Activated T-helper 2 cell treated with anti-CD3 and anti-CD28 coated beads, Interferon-gamma antibody, Interleukin-2, Interleukin-4, amounts not matched to agents 10 μg/mL and 5 μg/mL and 100 μg/mL, durations not matched to agents 14 hours and 24 hours and 36 hours (primary cell): ENCODE results near the gene MAP2K7. TPM values are rescaled to one million over a fixed set of nuclear protein-coding genes. Genes with fewer than 3 reads are reported as not detected.

Experiments used
- DNase-seq: peaks from one replicate; pipeline ENCODE4 v3.0.0; 2021; ENCODE audit warnings: low spot score
- H3K27ac Mint-ChIP-seq: one replicate; pipeline ENCODE4 v1.8.0; 2021; ENCODE audit warnings: mixed read lengths
- H3K27me3 Mint-ChIP-seq: one replicate; pipeline ENCODE4 v1.8.0; 2021; ENCODE audit warnings: low read depth, mixed read lengths
- H3K36me3 Mint-ChIP-seq: one replicate; pipeline ENCODE4 v1.8.0; 2021; ENCODE audit warnings: low read depth, mixed read lengths
- H3K4me1 Mint-ChIP-seq: one replicate; pipeline ENCODE4 v1.8.0; 2021; ENCODE audit warnings: low read depth, mixed read lengths
- H3K4me3 Mint-ChIP-seq: one replicate; pipeline ENCODE4 v1.8.0; 2021; ENCODE audit warnings: low read depth, mild to moderate bottlenecking, moderate library complexity, mixed read lengths
- H3K9me3 Mint-ChIP-seq: one replicate; pipeline ENCODE4 v1.8.0; 2021; ENCODE audit warnings: mixed read lengths
- intact Hi-C: fragments of 100-400 bp; cut with micrococcal nuclease; formaldehyde crosslinking; loops from one replicate; pipeline ENCODE4 v1.15.1; 2023
- total RNA-seq: library from RNA; stranded (reverse); gene quantifications from 2 replicates; pipeline ENCODE4 v1.2.3, GENCODE V29; 2022

MAP2K7 gene
- total RNA-seq, 1 donor from 2014 or later: 44.6 TPM

GRCh38 chr19:7930765-7931164 lies 27.1 kb downstream of the MAP2K7 start:
- Mint-ChIP-seq H3K9me3 (no peaks in the 10 kb centered on the region), H3K27ac (no peak overlapping the region), H3K36me3 (peaks cover 41% of the 10 kb centered on the region), H3K27me3 (no peaks in the 10 kb centered on the region), H3K4me3 (no peak overlapping the region), H3K4me1 (peaks cover 11% of the 10 kb centered on the region)
- no peak for DNase-seq
- intact Hi-C loops: no loop called here

GRCh38 chr19:7931221-7932061 lies 27.8 kb downstream of the MAP2K7 start:
- H3K9me3 Mint-ChIP-seq: no peaks in the 10 kb centered on the region
- H3K27me3 Mint-ChIP-seq: no peaks in the 10 kb centered on the region
- intact Hi-C loops: no loop called here
- H3K27ac Mint-ChIP-seq: no peak overlapping the region
- no peak overlapping the region for H3K4me3 Mint-ChIP-seq
- H3K4me1 Mint-ChIP-seq: peaks cover 9% of the 10 kb centered on the region
- no peak for DNase-seq
- peaks cover 43% of the 10 kb centered on the region for H3K36me3 Mint-ChIP-seq

- Mint-ChIP-seq H3K9me3 (no peaks in the 10 kb centered on the region), H3K4me3 (no peak overlapping the region), H3K27me3 (no peaks in the 10 kb centered on the region), H3K36me3 (peaks cover 46% of the 10 kb centered on the region), H3K4me1 (peaks cover 9% of the 10 kb centered on the region), H3K27ac (no peak overlapping the region)
- intact Hi-C loops: no loop called here
- DNase-seq: no peak
These were observed 28.7 kb downstream of the MAP2K7 start for GRCh38 chr19:7932276-7932929.

- DNase-seq: no peak
- Mint-ChIP-seq H3K36me3 (peaks cover 46% of the 10 kb centered on the region), H3K4me3 (no peak overlapping the region), H3K9me3 (no peaks in the 10 kb centered on the region), H3K27ac (no peak overlapping the region), H3K4me1 (peaks cover 9% of the 10 kb centered on the region), H3K27me3 (no peaks in the 10 kb centered on the region)
- intact Hi-C loops: no loop called here
These were observed 29.2 kb downstream of the MAP2K7 start for GRCh38 chr19:7932930-7933300.

- H3K4me1 Mint-ChIP-seq: peaks cover 6% of the 10 kb centered on the region
- intact Hi-C loops: no loop called here
- H3K27ac Mint-ChIP-seq: no peak overlapping the region
- DNase-seq: no peak
- H3K27me3 Mint-ChIP-seq: no peaks in the 10 kb centered on the region
- no peak overlapping the region for H3K4me3 Mint-ChIP-seq
- H3K36me3 Mint-ChIP-seq: peaks cover 43% of the 10 kb centered on the region
- no peaks in the 10 kb centered on the region for H3K9me3 Mint-ChIP-seq
These were observed 29.7 kb downstream of the MAP2K7 start for GRCh38 chr19:7933411-7933810.

- no peak for DNase-seq
- no peak overlapping the region for H3K4me3 Mint-ChIP-seq
- peaks cover 3% of the 10 kb centered on the region for H3K4me1 Mint-ChIP-seq
- no peaks in the 10 kb centered on the region for H3K9me3 Mint-ChIP-seq
- H3K36me3 Mint-ChIP-seq: peaks cover 44% of the 10 kb centered on the region
- intact Hi-C loops: no loop called here
- H3K27me3 Mint-ChIP-seq: no peaks in the 10 kb centered on the region
- no peak overlapping the region for H3K27ac Mint-ChIP-seq
These were observed 30.4 kb downstream of the MAP2K7 start for GRCh38 chr19:7933828-7934725.

- H3K9me3 Mint-ChIP-seq: no peaks in the 10 kb centered on the region
These were observed 31.1 kb downstream of the MAP2K7 start for GRCh38 chr19:7934766-7935165.

GRCh38 chr19:7940841-7941240 lies 37.2 kb downstream of the MAP2K7 start:
- H3K4me3 Mint-ChIP-seq: peak overlapping the region; percentile 47

More at GRCh38 chr19:7934766-7935165, 31.1 kb downstream of the MAP2K7 start:
- no peak overlapping the region for H3K4me3 Mint-ChIP-seq
- H3K36me3 Mint-ChIP-seq: peaks cover 45% of the 10 kb centered on the region
- DNase-seq: no peak
- H3K4me1 Mint-ChIP-seq: no peaks in the 10 kb centered on the region
- no peaks in the 10 kb centered on the region for H3K27me3 Mint-ChIP-seq
- H3K27ac Mint-ChIP-seq: no peak overlapping the region
- intact Hi-C loops: no loop called here

GRCh38 chr19:7941895-7942596 lies 38.4 kb downstream of the MAP2K7 start:
- intact Hi-C loops: loop anchor here (10.0 kb wide), 1 partner anchor 313 kb away; no protein-coding TSS in a partner anchor
- peaks cover 15% of the 10 kb centered on the region for H3K4me1 Mint-ChIP-seq
- peak overlapping the region; percentile 84 for H3K4me3 Mint-ChIP-seq
- no peak overlapping the region for H3K27ac Mint-ChIP-seq
- DNase-seq: no peak
- H3K9me3 Mint-ChIP-seq: no peaks in the 10 kb centered on the region
- H3K27me3 Mint-ChIP-seq: no peaks in the 10 kb centered on the region
- H3K36me3 Mint-ChIP-seq: peaks cover 19% of the 10 kb centered on the region

More at GRCh38 chr19:7940841-7941240, 37.2 kb downstream of the MAP2K7 start:
- Mint-ChIP-seq H3K36me3 (peaks cover 26% of the 10 kb centered on the region), H3K27me3 (no peaks in the 10 kb centered on the region), H3K9me3 (no peaks in the 10 kb centered on the region), H3K4me1 (peaks cover 15% of the 10 kb centered on the region), H3K27ac (peak overlapping the region; percentile 43)
- intact Hi-C loops: loop anchor here (10.0 kb wide), 1 partner anchor 314 kb away; no protein-coding TSS in a partner anchor
- DNase-seq: no peak

GRCh38 chr19:7942981-7943443 lies 39.3 kb downstream of the MAP2K7 start:
- H3K27me3 Mint-ChIP-seq: no peaks in the 10 kb centered on the region
- H3K4me3 Mint-ChIP-seq: peak overlapping the region; percentile 84
- H3K27ac Mint-ChIP-seq: peak overlapping the region; percentile 93
- no peak for DNase-seq
- no peaks in the 10 kb centered on the region for H3K9me3 Mint-ChIP-seq
- H3K36me3 Mint-ChIP-seq: peaks cover 19% of the 10 kb centered on the region
- H3K4me1 Mint-ChIP-seq: peaks cover 15% of the 10 kb centered on the region
- intact Hi-C loops: loop anchor here (1.0 to 10.0 kb wide), 3 partner anchors 23 to 312 kb away; partner anchors contain the start of gene SNAPC2

GRCh38 chr19:7943444-7944176 lies 39.9 kb downstream of the MAP2K7 start, which contains the start of gene TIMM44:
Gene TIMM44 (minus strand): TSS chr19:7943666. CDS start chr19:7943651, 15 bp downstream.
- intact Hi-C loops: loop anchor here (1.0 to 10.0 kb wide), 3 partner anchors 23 to 311 kb away; partner anchors contain the start of gene SNAPC2

More at GRCh38 chr19:7943444-7944176, 39.9 kb downstream of the MAP2K7 start, which contains the start of gene TIMM44:
- Mint-ChIP-seq H3K9me3 (no peaks in the 10 kb centered on the region), H3K27ac (peak within 1 kb of the TSS; percentile 93), H3K36me3 (peaks cover 19% of the 10 kb centered on the region), H3K4me1 (peaks cover 15% of the 10 kb centered on the region), H3K27me3 (no peaks in the 10 kb centered on the region), H3K4me3 (peak within 1 kb of the TSS; percentile 84)
- DNase-seq: peak; percentile 99
